Esophagus squamous epithelium (tissue), 4 donors: Measurements from ENCODE around the gene PRSS56.

Experiments
- CTCF ChIP-seq, 6 experiments: fragments of 450-650 bp in 4 of 6; fragments of 200-600 bp in 2 of 6; sonication (generic) in 2 of 6; IDR thresholded peaks; one replicate each; pipeline ENCODE4 v1.5.1; 2016 to 2019; ENCODE audit warnings: antibody characterized with exemption in 6 of 6, mild to moderate bottlenecking in 4 of 6, moderate library complexity in 4 of 6
- POLR2A ChIP-seq, 4 donors: fragments of 450-650 bp; IDR thresholded peaks; one replicate each; pipeline ENCODE4 v1.6.1; 2017; ENCODE audit warnings: antibody characterized with exemption in 4 of 4, mild to moderate bottlenecking in 4 of 4, moderate library complexity in 3 of 4

GRCh38 chr2:232521098-232521497 is 910 bp downstream of the PRSS56 start:
- no peak for TF ChIP-seq CTCF (IDR thresholded peaks at IDR 0.05)
- no peak for TF ChIP-seq POLR2A (IDR thresholded peaks at IDR 0.05)
